ENCODE measurements around the gene SETD1B. TPM values are rescaled to one million over a fixed set of nuclear protein-coding genes. Genes with fewer than 3 reads are reported as not detected.
"Not testable (repeated sequence)": the region's sequence is repeated elsewhere in the genome, so short reads cannot be mapped to it uniquely, and the experiment has no call there.

Gene SETD1B
- total and polyA plus RNA-seq, 11 donors, result 6.2 to 17.0 (median 9.3) TPM

- Histone ChIP-seq H3K27me3 (no peaks in the 10 kb centered on the region), H3K4me3 (peak overlapping the region in 1 of 12 donors; percentile 3), H3K36me3 (no peaks in the 10 kb centered on the region), H3K9me3 (no peaks in the 10 kb centered on the region), H3K27ac (peak overlapping the region in 6 of 12 donors; percentile 7 to 94 (median 84)), H3K4me1 (peaks cover 3 to 77% (median 19%) of the 10 kb centered on the region in 12 donors)
- DNase-seq (peak in 1 of 5 donors; percentile 24), ATAC-seq (no peak)
- WGBS, 4 donors, result 68 to 83% (median 78%) methylated on average over 7 of the region's 7 CpGs
- intact Hi-C loops (cut with DNase I), result no loop called here
- TF ChIP-seq CTCF (IDR thresholded peaks at IDR 0.05), result no peak
- TF ChIP-seq POLR2A (IDR thresholded peaks at IDR 0.05), result no peak
These were observed 15.5 kb upstream of the SETD1B start for GRCh38 chr12:121788176-121788818.

- 46 to 77% (median 60%) methylated on average over 12 to 13 of the region's 13 CpGs for WGBS, 4 donors
- Histone ChIP-seq H3K36me3 (no peaks in the 10 kb centered on the region), H3K4me1 (peaks cover 3 to 83% (median 25%) of the 10 kb centered on the region in 12 donors), H3K27ac (peak overlapping the region; percentile 31 to 94 (median 74)), H3K9me3 (no peaks in the 10 kb centered on the region), H3K4me3 (peak overlapping the region in 4 of 12 donors; percentile 1 to 52 (median 1)), H3K27me3 (no peaks in the 10 kb centered on the region)
- TF ChIP-seq CTCF (IDR thresholded peaks at IDR 0.05), result no peak
- DNase-seq (peak in 3 of 5 donors; percentile 65 to 68 (median 68)), ATAC-seq (peak in 1 of 4 donors; percentile 75)
- intact Hi-C loops (cut with DNase I), result no loop called here
These were observed 14.5 kb upstream of the SETD1B start for GRCh38 chr12:121789233-121789781.

GRCh38 chr12:121789800-121790728 lies 13.7 kb upstream of the SETD1B start:
- 56 to 71% (median 65%) methylated on average over 23 to 28 of the region's 28 CpGs for WGBS, 4 donors
- peak overlapping the region; percentile 31 to 94 (median 74) for H3K27ac ChIP-seq
- intact Hi-C loops (cut with DNase I), result loop anchor here in 6 of 10 donors (5.0 kb wide), 2 partner anchors 93 to 98 kb away; no protein-coding TSS in a partner anchor
- ATAC-seq, result peak in 2 of 4 donors; percentile 1 to 70
- H3K9me3 ChIP-seq, result no peaks in the 10 kb centered on the region
- DNase-seq, result peak; percentile 73 to 90 (median 77)
- H3K36me3 ChIP-seq, result no peaks in the 10 kb centered on the region
- peaks cover 3 to 83% (median 30%) of the 10 kb centered on the region in 12 donors for H3K4me1 ChIP-seq
- no peak for TF ChIP-seq CTCF (IDR thresholded peaks at IDR 0.05)
- no peak for TF ChIP-seq POLR2A (IDR thresholded peaks at IDR 0.05)
- H3K4me3 ChIP-seq, result peak overlapping the region in 4 of 12 donors; percentile 1 to 52 (median 1)
- no peaks in the 10 kb centered on the region for H3K27me3 ChIP-seq

- peaks cover 3 to 88% (median 38%) of the 10 kb centered on the region in 12 donors for H3K4me1 ChIP-seq
- peak overlapping the region in 1 of 12 donors; percentile 75 for H3K4me3 ChIP-seq
- intact Hi-C loops (cut with DNase I), result loop anchor here in 6 of 10 donors (5.0 kb wide), 2 partner anchors 93 to 98 kb away; no protein-coding TSS in a partner anchor
- H3K27me3 ChIP-seq, H3K9me3 ChIP-seq, H3K36me3 ChIP-seq, DNase-seq, ATAC-seq: not testable (repeated sequence)
- H3K27ac ChIP-seq, result peak overlapping the region in 4 of 12 donors; percentile 78 to 94 (median 85)
- WGBS, 4 donors, result 93 to 97% (median 95%) methylated on average over 8 of the region's 8 CpGs
These were observed 13.0 kb upstream of the SETD1B start for GRCh38 chr12:121790785-121791184.

Data from heart left ventricle (tissue), 16 donors.